KOPT-K1 (cell line): ENCODE data around the gene ATG9A.

Source experiments
- H3K27ac ChIP-seq: fragments of 200-600 bp; sonication (generic); 2 replicates; pipeline ENCODE4 v1.5.1; 2016; ENCODE audit warnings: antibody characterized with exemption, mild to moderate bottlenecking, low read depth, low read length; ENCODE audit not compliant: poor library complexity, severe bottlenecking
- H3K36me3 ChIP-seq: fragments of 200-600 bp; sonication (generic); 2 replicates; pipeline ENCODE4 v1.5.1; 2017; ENCODE audit warnings: antibody characterized with exemption, mild to moderate bottlenecking, low read length, moderate library complexity; ENCODE audit not compliant: insufficient read depth
- H3K9me3 ChIP-seq: fragments of 200-600 bp; sonication (generic); 2 replicates; pipeline ENCODE4 v1.5.1; 2017; ENCODE audit warnings: antibody characterized with exemption, low read length, mild to moderate bottlenecking; ENCODE audit not compliant: insufficient read depth, poor library complexity, severe bottlenecking

The ATG9A gene

DNA sequence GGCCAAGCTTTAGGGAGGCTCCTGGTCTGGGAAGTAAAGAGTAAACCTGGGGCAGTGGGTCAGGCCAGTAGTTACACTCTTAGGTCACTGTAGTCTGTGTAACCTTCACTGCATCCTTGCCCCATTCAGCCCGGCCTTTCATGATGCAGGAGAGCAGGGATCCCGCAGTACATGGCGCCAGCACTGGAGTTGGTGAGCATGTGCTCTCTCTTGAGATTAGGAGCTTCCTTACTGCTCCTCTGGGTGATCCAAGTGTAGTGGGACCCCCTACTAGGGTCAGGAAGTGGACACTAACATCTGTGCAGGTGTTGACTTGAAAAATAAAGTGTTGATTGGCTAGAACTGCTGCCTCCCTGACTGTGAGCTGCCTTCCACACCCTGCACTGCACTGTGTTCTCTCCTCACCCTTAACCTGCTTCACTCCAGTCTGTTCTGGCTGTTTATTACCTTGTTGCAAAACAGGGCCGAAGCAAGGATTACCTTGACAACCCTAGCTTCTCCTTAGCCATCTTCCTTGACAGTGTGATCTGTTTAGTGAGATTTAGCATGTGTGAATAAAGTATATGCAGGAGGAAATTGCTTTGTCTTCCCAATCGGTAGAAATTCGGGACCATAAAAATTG lies 46.2 kb downstream of the ATG9A start:
- Histone ChIP-seq H3K36me3 (peaks cover 67% of the 10 kb centered on the region), H3K9me3 (no peaks in the 10 kb centered on the region), H3K27ac (no peak overlapping the region)

DNA sequence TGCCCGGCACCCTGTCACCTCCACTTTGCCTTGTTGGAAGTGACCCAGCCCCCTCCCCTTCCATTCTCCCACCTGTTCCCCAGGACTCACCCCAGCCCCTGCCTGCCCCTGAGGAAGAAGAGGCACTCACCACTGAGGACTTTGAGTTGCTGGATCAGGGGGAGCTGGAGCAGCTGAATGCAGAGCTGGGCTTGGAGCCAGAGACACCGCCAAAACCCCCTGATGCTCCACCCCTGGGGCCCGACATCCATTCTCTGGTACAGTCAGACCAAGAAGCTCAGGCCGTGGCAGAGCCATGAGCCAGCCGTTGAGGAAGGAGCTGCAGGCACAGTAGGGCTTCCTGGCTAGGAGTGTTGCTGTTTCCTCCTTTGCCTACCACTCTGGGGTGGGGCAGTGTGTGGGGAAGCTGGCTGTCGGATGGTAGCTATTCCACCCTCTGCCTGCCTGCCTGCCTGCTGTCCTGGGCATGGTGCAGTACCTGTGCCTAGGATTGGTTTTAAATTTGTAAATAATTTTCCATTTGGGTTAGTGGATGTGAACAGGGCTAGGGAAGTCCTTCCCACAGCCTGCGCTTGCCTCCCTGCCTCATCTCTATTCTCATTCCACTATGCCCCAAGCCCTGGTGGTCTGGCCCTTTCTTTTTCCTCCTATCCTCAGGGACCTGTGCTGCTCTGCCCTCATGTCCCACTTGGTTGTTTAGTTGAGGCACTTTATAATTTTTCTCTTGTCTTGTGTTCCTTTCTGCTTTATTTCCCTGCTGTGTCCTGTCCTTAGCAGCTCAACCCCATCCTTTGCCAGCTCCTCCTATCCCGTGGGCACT lies 46.9 kb downstream of the ATG9A start:
- peaks cover 67% of the 10 kb centered on the region for H3K36me3 ChIP-seq
- no peaks in the 10 kb centered on the region for H3K9me3 ChIP-seq
- no peak overlapping the region for H3K27ac ChIP-seq

DNA sequence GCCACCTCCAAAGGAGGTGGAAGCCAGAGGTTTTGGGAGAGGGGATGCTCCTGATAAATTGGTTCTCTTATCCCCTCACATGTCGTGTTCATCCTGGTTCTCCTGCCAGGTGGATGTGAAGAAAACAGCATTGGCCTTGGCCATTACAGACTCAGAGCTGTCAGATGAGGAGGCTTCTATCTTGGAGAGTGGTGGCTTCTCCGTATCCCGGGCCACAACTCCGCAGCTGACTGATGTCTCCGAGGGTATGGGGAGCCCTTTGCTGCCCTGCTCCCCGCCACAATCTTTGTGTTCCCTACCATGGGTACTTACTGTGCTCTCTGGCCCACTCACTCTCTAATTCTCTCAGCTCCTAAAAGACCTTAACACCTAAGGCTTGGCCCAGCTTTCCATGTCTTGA lies 47.9 kb downstream of the ATG9A start:
- H3K36me3 ChIP-seq = peaks cover 67% of the 10 kb centered on the region
- H3K9me3 ChIP-seq = no peaks in the 10 kb centered on the region
- no peak overlapping the region for H3K27ac ChIP-seq

DNA sequence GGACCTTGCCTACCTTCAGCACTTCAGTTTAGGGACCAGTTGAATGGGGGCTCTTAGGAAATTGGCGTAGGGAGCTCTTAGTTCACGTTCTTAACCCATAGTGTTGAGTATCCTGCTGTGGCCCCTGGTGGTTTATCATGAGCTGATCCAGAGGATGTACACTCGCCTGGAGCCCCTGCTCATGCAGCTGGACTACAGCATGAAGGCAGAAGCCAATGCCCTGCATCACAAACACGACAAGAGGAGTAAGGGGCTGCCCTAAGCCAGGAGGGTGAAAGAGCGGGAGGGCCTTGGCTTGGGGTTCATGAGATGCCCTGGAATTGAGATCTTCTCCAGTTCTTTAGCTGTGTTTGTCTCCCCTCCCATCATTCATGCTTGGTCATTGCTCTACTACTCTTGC lies 48.5 kb downstream of the ATG9A start:
- Histone ChIP-seq H3K36me3 (peaks cover 67% of the 10 kb centered on the region), H3K27ac (no peak overlapping the region), H3K9me3 (no peaks in the 10 kb centered on the region)

DNA sequence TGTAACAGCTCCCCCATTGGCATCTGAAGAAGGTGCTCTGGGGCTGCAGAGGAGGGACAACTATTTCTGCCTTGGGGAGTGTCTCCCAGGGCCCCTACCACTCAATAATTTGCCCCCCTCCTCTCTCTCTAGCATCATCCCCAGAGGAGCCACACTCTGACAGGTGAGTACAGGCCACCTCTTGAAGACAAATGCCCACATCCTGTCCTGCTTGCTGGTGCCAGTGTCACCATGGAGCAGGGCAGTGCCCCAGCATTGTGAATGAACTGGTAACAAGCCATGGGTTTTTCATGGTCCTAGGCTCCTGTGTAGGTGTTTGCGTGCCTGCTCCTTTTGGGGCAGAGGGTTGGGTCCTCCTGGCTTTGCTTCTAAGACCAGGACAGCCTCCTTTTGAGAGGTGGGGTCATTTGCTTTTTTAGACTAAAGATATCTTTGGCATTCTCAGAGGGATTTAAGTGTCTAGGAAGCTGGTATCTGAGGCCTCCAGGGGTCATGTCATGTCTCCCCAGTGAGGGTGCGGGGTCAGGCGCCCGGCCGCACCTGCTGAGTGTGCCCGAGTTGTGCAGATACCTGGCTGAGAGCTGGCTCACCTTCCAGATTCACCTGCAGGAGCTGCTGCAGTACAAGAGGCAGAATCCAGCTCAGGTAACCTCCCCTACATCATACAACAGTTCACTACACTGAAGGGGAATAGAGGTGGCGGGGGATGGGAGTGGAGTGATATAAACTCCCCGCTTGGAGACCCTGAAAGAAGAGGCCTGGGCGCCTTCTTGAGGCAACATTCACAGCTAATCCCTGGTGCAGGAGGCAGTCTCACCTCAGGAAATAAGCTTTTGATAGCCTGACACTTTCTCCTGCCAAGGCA lies 49.6 kb downstream of the ATG9A start:
- Histone ChIP-seq H3K27ac (no peak overlapping the region), H3K9me3 (no peaks in the 10 kb centered on the region), H3K36me3 (peaks cover 60% of the 10 kb centered on the region)

- Histone ChIP-seq H3K9me3 (no peaks in the 10 kb centered on the region), H3K27ac (peak overlapping the region; percentile 93), H3K36me3 (peaks cover 60% of the 10 kb centered on the region)
These were observed 50.9 kb downstream of the ATG9A start for GRCh38 chr2:219178377-219179175.

DNA sequence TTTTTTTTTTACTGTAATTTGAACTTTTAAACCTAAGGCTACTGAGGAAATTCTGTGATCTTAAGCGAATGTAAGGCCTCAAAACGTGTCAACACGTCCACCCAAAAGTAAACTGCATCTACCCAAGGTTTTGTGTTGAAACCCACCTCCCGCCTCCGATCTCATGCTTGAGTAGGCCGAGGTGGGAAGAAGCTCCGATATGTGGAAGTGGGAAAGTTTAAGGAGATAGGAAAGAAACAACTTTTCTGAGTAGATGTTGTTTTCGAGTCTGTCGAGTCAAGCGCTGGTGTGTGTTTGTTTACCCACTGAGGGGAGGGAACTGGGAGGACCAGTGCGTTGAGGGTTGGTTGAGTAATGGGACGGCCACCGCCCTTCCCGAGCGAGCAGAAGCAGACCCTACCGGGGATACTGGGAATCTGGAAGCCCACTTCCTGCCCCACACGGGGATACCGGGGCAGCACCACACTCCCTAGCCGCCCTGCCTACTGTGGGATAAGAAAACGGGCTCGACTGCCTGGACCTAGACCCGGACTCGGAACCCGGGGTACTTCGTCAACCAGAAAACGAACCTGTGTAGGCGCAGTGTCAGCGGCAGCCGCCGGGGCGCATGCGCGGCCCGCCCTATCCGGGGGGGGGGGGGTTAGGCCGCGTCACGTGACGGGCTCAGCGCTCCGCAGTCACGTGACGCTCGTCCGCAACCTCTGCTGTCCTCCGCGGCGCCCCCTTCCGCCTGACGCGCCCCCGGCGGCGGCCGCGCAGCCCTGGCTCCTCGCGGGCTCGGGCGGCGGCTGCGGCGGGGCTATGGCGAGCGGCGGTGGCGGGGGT lies 51.7 kb downstream of the ATG9A start, which contains the start of gene RETREG2:
Gene RETREG2 (plus strand): TSS at position 724 of the 825 bp plus-strand sequence. CDS start 78 bp downstream, at position 802.
- H3K36me3 ChIP-seq = peaks cover 58% of the 10 kb centered on the region
- no peaks in the 10 kb centered on the region for H3K9me3 ChIP-seq
- H3K27ac ChIP-seq = peak within 1 kb of the TSS; percentile 93

GRCh38 chr2:219176818-219177551 lies 52.5 kb downstream of the ATG9A start, which contains the start of gene CNPPD1:
TSS of gene CNPPD1 (minus strand) at chr2:219176925. CDS start at chr2:219176828, 97 bp downstream.
- peak within 1 kb of the TSS; percentile 93 for H3K27ac ChIP-seq
- H3K9me3 ChIP-seq = no peaks in the 10 kb centered on the region
- H3K36me3 ChIP-seq = peaks cover 58% of the 10 kb centered on the region

GRCh38 chr2:219175928-219176817 lies 53.3 kb downstream of the ATG9A start:
- Histone ChIP-seq H3K27ac (peak overlapping the region; percentile 93), H3K9me3 (no peaks in the 10 kb centered on the region), H3K36me3 (peaks cover 58% of the 10 kb centered on the region)

GRCh38 chr2:219175486-219175885 lies 54.0 kb downstream of the ATG9A start:
- Histone ChIP-seq H3K9me3 (no peaks in the 10 kb centered on the region), H3K36me3 (peaks cover 55% of the 10 kb centered on the region), H3K27ac (peak overlapping the region; percentile 93)

DNA sequence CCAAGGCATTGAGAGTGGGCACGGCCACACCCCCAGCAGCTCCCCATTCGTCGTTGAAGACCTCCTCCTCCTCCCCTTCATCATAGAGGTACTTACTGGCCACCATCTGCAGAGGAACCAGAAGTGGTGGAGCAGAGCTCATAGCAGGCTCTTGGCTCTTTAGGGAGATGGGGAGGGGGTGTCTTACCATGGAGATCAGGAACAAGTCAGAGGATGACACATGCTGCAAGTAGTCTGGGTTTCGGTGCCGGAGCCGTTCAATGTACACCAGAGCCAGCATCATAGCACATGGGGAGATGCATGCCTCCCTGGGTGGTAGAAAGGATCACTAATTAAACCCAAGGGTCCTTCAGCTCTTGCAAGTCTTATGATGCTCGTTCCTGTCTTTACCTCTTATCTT lies 54.6 kb downstream of the ATG9A start:
- H3K36me3 ChIP-seq = peaks cover 48% of the 10 kb centered on the region
- H3K27ac ChIP-seq = no peak overlapping the region
- H3K9me3 ChIP-seq = no peaks in the 10 kb centered on the region

DNA sequence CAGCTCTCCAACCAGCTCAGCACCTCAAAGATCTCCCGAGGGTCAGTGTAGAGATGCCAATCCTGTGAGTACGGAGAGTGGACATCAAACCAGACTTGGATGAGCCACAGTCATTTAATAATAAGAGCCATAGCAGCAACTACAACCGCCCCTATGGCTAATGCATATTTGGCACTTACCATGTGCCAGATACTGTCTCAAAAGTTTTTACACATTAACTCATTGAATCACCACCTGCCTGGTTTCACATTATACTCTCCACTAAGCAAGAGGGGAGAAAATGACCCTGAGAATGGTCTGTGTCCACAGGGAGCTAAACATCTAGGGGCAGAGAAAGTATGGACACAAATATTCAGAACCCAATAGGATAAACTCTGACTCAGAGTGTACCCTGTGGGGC lies 55.3 kb downstream of the ATG9A start:
- no peaks in the 10 kb centered on the region for H3K9me3 ChIP-seq
- H3K36me3 ChIP-seq = peaks cover 41% of the 10 kb centered on the region
- no peak overlapping the region for H3K27ac ChIP-seq
